Measurements from ENCODE around the gene DNAH7. TPM values are rescaled to one million over a fixed set of nuclear protein-coding genes. Genes with fewer than 3 reads are reported as not detected.
A peak's percentile ranks its signal among the peaks of the same experiment; 100 is the strongest.

The DNAH7 gene
- total and polyA plus RNA-seq, 10 donors: 0.06 to 1.9 (median 0.33) TPM

DNA sequence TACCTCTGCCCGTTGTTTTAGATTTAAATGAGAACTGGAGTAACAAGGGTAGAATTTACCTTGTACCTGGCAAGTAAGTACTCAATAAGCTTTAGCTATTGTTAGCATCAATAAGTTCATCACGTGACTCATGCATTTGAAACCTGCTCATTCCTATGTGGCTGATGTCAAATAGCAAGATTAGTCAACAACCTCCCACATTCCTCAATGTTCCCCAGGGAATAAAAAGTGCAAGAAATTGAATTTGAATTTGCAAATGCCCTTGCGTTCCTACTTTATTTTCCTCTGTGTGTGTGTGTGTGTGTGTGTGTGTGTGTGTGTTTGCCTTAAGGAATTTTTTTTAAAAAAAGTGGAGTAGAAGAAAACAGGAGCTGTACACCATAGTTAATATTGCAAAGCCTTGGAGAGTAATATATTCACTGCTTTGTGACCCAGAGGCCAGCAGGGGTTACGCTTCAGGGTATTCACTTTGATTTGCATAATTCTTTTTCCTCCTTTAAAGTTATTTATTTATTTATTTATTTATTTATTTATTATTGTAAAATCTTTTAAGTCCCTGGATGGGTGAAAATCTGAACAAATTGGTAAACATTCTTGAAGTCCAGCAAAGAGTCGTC, 43.9 kb upstream of the DNAH7 start:
- no peaks in the 10 kb centered on the region for H3K36me3 ChIP-seq
- intact Hi-C loops (cut with DNase I; ENCODE audit: low total_unique reads): no loop called here
- H3K9me3 ChIP-seq: no peaks in the 10 kb centered on the region
- 71 to 87% (median 77%) methylated on average over 5 of the region's 5 CpGs for WGBS, 5 donors
- H3K27ac ChIP-seq: no peak overlapping the region
- H3K27me3 ChIP-seq (replicated peaks in 1 of 7): no peaks in the 10 kb centered on the region
- no peak for DNase-seq
- H3K4me3 ChIP-seq: no peak overlapping the region
- TF ChIP-seq POLR2A (IDR thresholded peaks at IDR 0.05): no peak
- TF ChIP-seq CTCF (IDR thresholded peaks at IDR 0.05 in 8 of 11, conservative IDR thresholded peaks at IDR 0.05 in 3 of 11): no peak
- TF ChIP-seq POLR2AphosphoS5 (IDR thresholded peaks at IDR 0.05): no peak
- H3K4me1 ChIP-seq: peaks cover 0 to 10% (median 0%) of the 10 kb centered on the region in 6 donors

DNA sequence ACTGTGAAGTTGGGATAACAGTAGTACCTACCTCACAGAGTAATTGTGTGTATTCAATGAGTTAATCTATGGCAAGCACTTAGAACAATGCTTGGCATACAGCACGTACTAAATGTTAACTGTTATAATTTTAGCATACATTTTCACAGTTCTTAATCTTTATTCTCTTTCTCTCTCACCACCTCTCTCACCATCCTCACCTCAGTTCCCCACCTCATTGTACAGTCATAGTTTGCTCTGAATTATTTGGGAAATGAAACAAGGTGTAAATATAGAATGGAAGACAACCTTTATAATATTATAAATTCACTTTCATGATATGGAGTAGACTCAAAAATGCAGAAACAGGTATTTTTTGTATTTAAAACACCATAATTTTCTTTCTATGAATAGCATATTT, 40.0 kb upstream of the DNAH7 start:
- WGBS, 5 donors: 65 to 82% (median 76%) methylated on average over 1 of the region's 1 CpG
- TF ChIP-seq CTCF (IDR thresholded peaks at IDR 0.05 in 8 of 11, conservative IDR thresholded peaks at IDR 0.05 in 3 of 11): no peak
- TF ChIP-seq POLR2AphosphoS5 (IDR thresholded peaks at IDR 0.05): no peak
- no peak for TF ChIP-seq POLR2A (IDR thresholded peaks at IDR 0.05)
- DNase-seq: no peak
- Histone ChIP-seq H3K4me1 (peaks cover 0 to 29% (median 12%) of the 10 kb centered on the region in 6 donors), H3K9me3 (no peaks in the 10 kb centered on the region), H3K36me3 (no peaks in the 10 kb centered on the region), H3K27me3 (replicated peaks in 1 of 7) (no peaks in the 10 kb centered on the region), H3K4me3 (no peak overlapping the region), H3K27ac (no peak overlapping the region)
- intact Hi-C loops (cut with DNase I; ENCODE audit: low total_unique reads): no loop called here

- intact Hi-C loops (cut with DNase I; ENCODE audit: low total_unique reads): no loop called here
- H3K4me3 ChIP-seq: no peak overlapping the region
- H3K27ac ChIP-seq: peak overlapping the region in 4 of 8 donors; percentile 4 to 50 (median 12)
- no peaks in the 10 kb centered on the region for H3K36me3 ChIP-seq
- no peaks in the 10 kb centered on the region for H3K27me3 ChIP-seq (replicated peaks in 1 of 7)
- no peak for TF ChIP-seq POLR2A (IDR thresholded peaks at IDR 0.05)
- TF ChIP-seq CTCF (IDR thresholded peaks at IDR 0.05 in 8 of 11, conservative IDR thresholded peaks at IDR 0.05 in 3 of 11): no peak
- TF ChIP-seq POLR2AphosphoS5 (IDR thresholded peaks at IDR 0.05): no peak
- 9 to 16% (median 11%) methylated on average over 5 of the region's 5 CpGs for WGBS, 5 donors
- peaks cover 0 to 41% (median 26%) of the 10 kb centered on the region in 6 donors for H3K4me1 ChIP-seq
- H3K9me3 ChIP-seq: no peaks in the 10 kb centered on the region
- DNase-seq: no peak
Observed at GRCh38 chr2:196105951-196106350, 37.3 kb upstream of the DNAH7 start.

DNA sequence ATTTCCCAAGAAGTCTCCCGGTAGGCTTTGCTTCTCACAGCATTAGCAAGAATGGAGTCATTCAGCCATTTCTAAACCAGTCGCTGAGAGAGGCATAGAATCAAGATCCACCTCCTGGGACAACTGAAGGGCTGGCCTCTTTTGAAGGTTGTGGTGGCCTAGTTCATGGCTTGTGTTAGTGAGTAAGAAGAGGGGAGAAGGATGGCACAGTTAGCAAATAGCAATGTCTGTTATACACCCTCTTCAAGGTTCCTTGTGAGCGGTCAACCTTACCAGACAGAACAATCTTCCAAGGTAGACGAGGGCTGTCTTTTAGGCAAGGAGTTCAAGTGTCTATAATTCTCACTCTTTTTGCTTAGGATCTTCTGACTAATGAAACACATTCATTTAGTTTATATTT, 35.4 kb upstream of the DNAH7 start:
- H3K27ac ChIP-seq: no peak overlapping the region
- intact Hi-C loops (cut with DNase I; ENCODE audit: low total_unique reads): no loop called here
- TF ChIP-seq CTCF (IDR thresholded peaks at IDR 0.05 in 8 of 11, conservative IDR thresholded peaks at IDR 0.05 in 3 of 11): no peak
- no peaks in the 10 kb centered on the region for H3K9me3 ChIP-seq
- DNase-seq: no peak
- H3K27me3 ChIP-seq (replicated peaks in 1 of 7): no peaks in the 10 kb centered on the region
- WGBS, 5 donors: 77 to 90% (median 86%) methylated on average over 4 of the region's 4 CpGs
- H3K4me3 ChIP-seq: no peak overlapping the region
- H3K36me3 ChIP-seq: no peaks in the 10 kb centered on the region
- H3K4me1 ChIP-seq: peaks cover 0 to 44% (median 29%) of the 10 kb centered on the region in 6 donors

Data from spleen (tissue), 11 donors.